A673 (cell line): ENCODE data around the gene VWA8. TPM values are rescaled to one million over a fixed set of nuclear protein-coding genes. Genes with fewer than 3 reads are reported as not detected.

Experiments used
- BruUV-seq: library from RNA; stranded (reverse); fragments of 400-500 nt; replicated peaks from 2 replicates; lab custom pipeline; 2021; lab: Mats Ljungman, UMichigan
- CTCF ChIA-PET: fragments of 300-600 bp; sonication (Branson Sonifier 250); formaldehyde crosslinking; loops from one replicate; lab custom pipeline; 2022; ENCODE audit warnings: antibody characterized with exemption; lab: Charles Lee
- POLR2A ChIA-PET: fragments of 300-600 bp; sonication (Branson Sonifier 250); formaldehyde crosslinking; loops from one replicate; lab custom pipeline; 2022; ENCODE audit warnings: antibody characterized with exemption; ENCODE audit not compliant: low non-redundant PET; lab: Charles Lee
- DNase-seq: peaks from one replicate; pipeline ENCODE4 v3.0.0-alpha.2; 2015; ENCODE audit warnings: low spot score
- H3K27ac ChIP-seq: fragments of 200-600 bp; sonication (generic); 2 replicates; pipeline ENCODE4 v1.5.1; 2016; ENCODE audit warnings: mixed run types, low read depth, mild to moderate bottlenecking, mixed read lengths, antibody characterized with exemption, low read length; ENCODE audit not compliant: poor library complexity, severe bottlenecking
- H3K27me3 ChIP-seq: fragments of 200-600 bp; sonication (generic); replicated peaks from 2 replicates; pipeline ENCODE4 v1.6.1; 2017; ENCODE audit warnings: mixed run types, low read depth, mild to moderate bottlenecking, mixed read lengths, antibody characterized with exemption, low read length; ENCODE audit not compliant: insufficient read depth, poor library complexity
- H3K36me3 ChIP-seq: fragments of 200-600 bp; sonication (generic); 2 replicates; pipeline ENCODE4 v1.6.1; 2016; ENCODE audit warnings: mixed run types, mild to moderate bottlenecking, mixed read lengths, antibody characterized with exemption, low read length; ENCODE audit not compliant: insufficient read depth, poor library complexity, severe bottlenecking
- H3K4me1 ChIP-seq: fragments of 200-600 bp; sonication (generic); 2 replicates; pipeline ENCODE4 v1.6.1; 2017; ENCODE audit warnings: mixed run types, mild to moderate bottlenecking, mixed read lengths, antibody characterized with exemption, low read length; ENCODE audit not compliant: insufficient read depth, poor library complexity, severe bottlenecking
- H3K4me3 ChIP-seq: fragments of 200-600 bp; sonication (generic); 2 replicates; pipeline ENCODE4 v1.5.1; 2016; ENCODE audit warnings: low read depth, mixed run types, mild to moderate bottlenecking, mixed read lengths, low read length; ENCODE audit not compliant: poor library complexity, severe bottlenecking
- H3K9me3 ChIP-seq: fragments of 200-600 bp; sonication (generic); 2 replicates; pipeline ENCODE4 v1.6.1; 2016; ENCODE audit warnings: mixed run types, low read depth, mild to moderate bottlenecking, mixed read lengths, antibody characterized with exemption, low read length; ENCODE audit not compliant: poor library complexity, severe bottlenecking
- CTCF ChIP-seq: fragments of 300-800, 200-600 bp; sonication (generic); conservative IDR thresholded peaks from 2 replicates; pipeline ENCODE4 v1.5.1; 2017; ENCODE audit warnings: low read depth, mild to moderate bottlenecking, antibody characterized with exemption, low read length, moderate library complexity, mixed read lengths
- EZH2 ChIP-seq: fragments of 200-600 bp; sonication (generic); IDR thresholded peaks from 2 replicates; pipeline ENCODE4 v1.6.1; 2017; ENCODE audit warnings: borderline replicate concordance, low read depth, mild to moderate bottlenecking, mixed read lengths, antibody characterized with exemption, low read length; ENCODE audit not compliant: poor library complexity, severe bottlenecking
- intact Hi-C: fragments of 100-400 bp; cut with micrococcal nuclease; formaldehyde crosslinking; loops from one replicate; pipeline ENCODE4 v1.10.0; 2022; ENCODE audit not compliant: unreplicated experiment
- total RNA-seq: library from RNA; stranded (reverse); gene quantifications from 2 replicates; pipeline ENCODE4 v1.2.3, GENCODE V29; 2021

VWA8 gene
- total RNA-seq, 1 experiment from 2014 or later: 18.5 TPM

GRCh38 chr13:41702540-41702939, 258.4 kb downstream of the VWA8 start:
- Histone ChIP-seq H3K4me3 (no peak overlapping the region), H3K36me3 (no peaks in the 10 kb centered on the region), H3K27ac (no peak overlapping the region), H3K4me1 (peaks cover 28% of the 10 kb centered on the region), H3K27me3 (no peaks in the 10 kb centered on the region), H3K9me3 (no peaks in the 10 kb centered on the region)
- no peak for DNase-seq
- BruUV-seq: no TSS peak
- intact Hi-C loops: no loop called here
- ChIA-PET POLR2A (no interaction called here), CTCF (no interaction called here)
- TF ChIP-seq CTCF (no peak), EZH2 (no peak)

GRCh38 chr13:41701676-41702075, 259.2 kb downstream of the VWA8 start:
- Histone ChIP-seq H3K36me3 (no peaks in the 10 kb centered on the region), H3K9me3 (no peaks in the 10 kb centered on the region), H3K4me3 (no peak overlapping the region), H3K4me1 (peaks cover 28% of the 10 kb centered on the region), H3K27me3 (no peaks in the 10 kb centered on the region), H3K27ac (no peak overlapping the region)
- no TSS peak for BruUV-seq
- ChIA-PET POLR2A (no interaction called here), CTCF (no interaction called here)
- intact Hi-C loops: no loop called here
- no peak for DNase-seq
- TF ChIP-seq EZH2: no peak
- no peak for TF ChIP-seq CTCF

- TF ChIP-seq CTCF: no peak
- TF ChIP-seq EZH2: no peak
- Histone ChIP-seq H3K4me1 (peaks cover 35% of the 10 kb centered on the region), H3K4me3 (no peak overlapping the region), H3K27ac (no peak overlapping the region), H3K36me3 (no peaks in the 10 kb centered on the region), H3K27me3 (no peaks in the 10 kb centered on the region), H3K9me3 (no peaks in the 10 kb centered on the region)
- ChIA-PET CTCF (no interaction called here), POLR2A (no interaction called here)
- no TSS peak for BruUV-seq
- intact Hi-C loops: no loop called here
- DNase-seq: peak; percentile 86
Measured at GRCh38 chr13:41700790-41701310, 260.1 kb downstream of the VWA8 start.
